NCI-H1694 (cell line): ENCODE measurements around the gene GALNT7.

Experiments
- DNase-seq: peaks from one replicate; lab custom pipeline; 2025; lab: John Stamatoyannopoulos, UW

Gene GALNT7

GRCh38 chr4:173346074-173346473 lies 177.5 kb downstream of the GALNT7 start:
- no peak for DNase-seq

GRCh38 chr4:173347467-173347866 lies 178.9 kb downstream of the GALNT7 start:
- no peak for DNase-seq

GRCh38 chr4:173357939-173358338 lies 189.3 kb downstream of the GALNT7 start:
- DNase-seq: no peak

GRCh38 chr4:173360587-173361221 lies 192.1 kb downstream of the GALNT7 start:
- no peak for DNase-seq

- DNase-seq: no peak
Measured at GRCh38 chr4:173362666-173363065, 194.1 kb downstream of the GALNT7 start.

GRCh38 chr4:173365359-173365996 lies 196.9 kb downstream of the GALNT7 start:
- no peak for DNase-seq

GRCh38 chr4:173367285-173367684 lies 198.7 kb downstream of the GALNT7 start:
- DNase-seq: no peak

- DNase-seq: no peak
Measured at GRCh38 chr4:173367946-173368345, 199.3 kb downstream of the GALNT7 start.

GRCh38 chr4:173370130-173370476 lies 201.5 kb downstream of the GALNT7 start:
- no peak for DNase-seq

- peak; percentile 89 for DNase-seq
Measured at GRCh38 chr4:173370477-173371291, 202.1 kb downstream of the GALNT7 start, which contains the start of gene SAP30. Gene SAP30 (plus strand): TSS chr4:173370954. CDS start chr4:173371183, 229 bp downstream.

- no peak for DNase-seq
Measured at GRCh38 chr4:173371292-173372192, 202.9 kb downstream of the GALNT7 start.
